Suprapubic skin (tissue), 3 donors: ENCODE results near the gene CCNC.

Experiments used
- CTCF ChIP-seq, 2 donors: fragments of 200-600 bp in 1 of 2; fragments of 450-650 bp in 1 of 2; sonication (generic) in 1 of 2; IDR thresholded peaks; one replicate each; pipeline ENCODE4 v1.5.1; 2016 to 2019; ENCODE audit warnings: antibody characterized with exemption in 2 of 2, mild to moderate bottlenecking in 1 of 2, moderate library complexity in 1 of 2
- POLR2A ChIP-seq, 2 donors: fragments of 450-650 bp; IDR thresholded peaks; one replicate each; pipeline ENCODE4 v1.6.1; 2017; ENCODE audit warnings: antibody characterized with exemption in 2 of 2, mild to moderate bottlenecking in 2 of 2, moderate library complexity in 2 of 2

- TF ChIP-seq CTCF (IDR thresholded peaks at IDR 0.05) (no peak), POLR2A (IDR thresholded peaks at IDR 0.05) (no peak)
Measured at GRCh38 chr6:99602520-99603420, 34.3 kb upstream of the CCNC start.
